GM10266 (cell line): ENCODE measurements around the gene ITPR1.

Experiments
- DNase-seq: peaks from one replicate; pipeline ENCODE4 v3.0.0; 2012; ENCODE audit errors: extremely low spot score
- TF ChIP-seq, protein P1 (sequence below): IDR thresholded peaks from 2 replicates; pipeline ENCODE4 v1.5.1; 2012; ENCODE audit warnings: mild to moderate bottlenecking, low read depth; ENCODE audit not compliant: control insufficient read depth, insufficient read depth; ENCODE audit errors: missing control alignments

The ITPR1 gene

DNA sequence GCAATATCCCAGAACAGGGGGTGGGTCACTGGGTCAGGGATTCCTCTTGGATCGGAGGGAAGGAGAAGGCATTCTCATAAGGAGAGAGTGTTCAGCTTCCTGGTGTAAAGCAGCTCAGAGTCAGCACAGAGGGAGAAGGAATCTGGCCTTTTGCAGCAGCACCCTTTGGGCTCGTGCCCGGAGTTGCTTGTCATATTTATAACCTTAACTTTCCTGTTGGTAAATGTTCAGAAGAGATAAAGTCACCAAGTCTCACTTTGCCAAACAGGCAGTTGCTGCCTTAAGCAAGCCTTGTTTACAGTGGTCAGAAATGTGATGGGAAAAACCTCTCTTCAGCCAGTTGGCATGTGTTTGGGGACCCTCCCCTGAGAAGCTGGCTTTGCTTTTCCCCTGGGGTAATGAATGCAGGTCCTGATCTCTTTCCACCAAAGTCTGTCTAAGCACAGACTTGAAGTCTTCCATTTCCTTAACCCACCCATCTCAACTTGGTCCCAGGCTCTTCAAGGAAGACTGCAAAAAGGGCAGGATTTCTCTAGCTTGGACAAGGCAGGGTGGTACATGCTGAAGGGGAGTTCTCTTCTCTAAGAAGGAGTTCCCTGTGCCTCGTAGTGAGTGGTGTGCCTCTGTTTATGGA, 279.1 kb downstream of the ITPR1 start:
- TF ChIP-seq, protein P1, sequence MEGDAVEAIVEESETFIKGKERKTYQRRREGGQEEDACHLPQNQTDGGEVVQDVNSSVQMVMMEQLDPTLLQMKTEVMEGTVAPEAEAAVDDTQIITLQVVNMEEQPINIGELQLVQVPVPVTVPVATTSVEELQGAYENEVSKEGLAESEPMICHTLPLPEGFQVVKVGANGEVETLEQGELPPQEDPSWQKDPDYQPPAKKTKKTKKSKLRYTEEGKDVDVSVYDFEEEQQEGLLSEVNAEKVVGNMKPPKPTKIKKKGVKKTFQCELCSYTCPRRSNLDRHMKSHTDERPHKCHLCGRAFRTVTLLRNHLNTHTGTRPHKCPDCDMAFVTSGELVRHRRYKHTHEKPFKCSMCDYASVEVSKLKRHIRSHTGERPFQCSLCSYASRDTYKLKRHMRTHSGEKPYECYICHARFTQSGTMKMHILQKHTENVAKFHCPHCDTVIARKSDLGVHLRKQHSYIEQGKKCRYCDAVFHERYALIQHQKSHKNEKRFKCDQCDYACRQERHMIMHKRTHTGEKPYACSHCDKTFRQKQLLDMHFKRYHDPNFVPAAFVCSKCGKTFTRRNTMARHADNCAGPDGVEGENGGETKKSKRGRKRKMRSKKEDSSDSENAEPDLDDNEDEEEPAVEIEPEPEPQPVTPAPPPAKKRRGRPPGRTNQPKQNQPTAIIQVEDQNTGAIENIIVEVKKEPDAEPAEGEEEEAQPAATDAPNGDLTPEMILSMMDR = no peak
- DNase-seq = no peak

- TF ChIP-seq, protein P1 = no peak
- no peak for DNase-seq
Measured at GRCh38 chr3:4772858-4773257, 279.7 kb downstream of the ITPR1 start.

- TF ChIP-seq, protein P1 = no peak
- no peak for DNase-seq
Measured at GRCh38 chr3:4773583-4773982, 280.4 kb downstream of the ITPR1 start.

- TF ChIP-seq, protein P1 = no peak
Measured at GRCh38 chr3:4774531-4774930, 281.4 kb downstream of the ITPR1 start.

DNA sequence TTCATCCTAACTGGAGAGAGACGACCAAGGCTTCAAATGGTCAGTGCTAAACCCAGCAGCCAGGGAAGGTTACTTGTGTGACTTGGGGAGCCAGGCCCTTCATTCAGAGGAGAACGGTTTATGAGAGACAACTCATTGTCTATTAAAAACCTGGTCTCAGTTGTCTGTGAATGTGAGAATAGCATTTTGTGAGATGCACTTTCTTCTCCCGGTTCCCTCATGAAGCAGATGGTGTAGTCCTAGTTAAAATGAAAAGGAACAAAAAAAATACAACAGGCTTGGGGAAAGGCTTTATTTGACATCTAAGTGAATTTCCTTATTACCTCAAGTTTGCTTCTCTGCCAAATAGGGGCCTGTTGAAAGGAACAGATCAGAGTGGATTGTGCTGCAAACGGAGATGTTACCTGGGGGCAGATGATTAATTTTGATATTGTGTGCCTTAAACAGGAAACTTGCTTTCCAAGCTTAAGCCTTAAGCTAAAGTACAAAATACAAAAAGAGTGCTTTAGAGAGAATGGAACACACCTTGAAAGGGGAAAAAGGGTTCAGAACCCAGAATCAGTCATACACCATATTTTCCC, 283.3 kb downstream of the ITPR1 start:
- TF ChIP-seq, protein P1 = no peak
- peak; percentile 55 for DNase-seq

More at GRCh38 chr3:4774531-4774930, 281.4 kb downstream of the ITPR1 start:
- no peak for DNase-seq

DNA sequence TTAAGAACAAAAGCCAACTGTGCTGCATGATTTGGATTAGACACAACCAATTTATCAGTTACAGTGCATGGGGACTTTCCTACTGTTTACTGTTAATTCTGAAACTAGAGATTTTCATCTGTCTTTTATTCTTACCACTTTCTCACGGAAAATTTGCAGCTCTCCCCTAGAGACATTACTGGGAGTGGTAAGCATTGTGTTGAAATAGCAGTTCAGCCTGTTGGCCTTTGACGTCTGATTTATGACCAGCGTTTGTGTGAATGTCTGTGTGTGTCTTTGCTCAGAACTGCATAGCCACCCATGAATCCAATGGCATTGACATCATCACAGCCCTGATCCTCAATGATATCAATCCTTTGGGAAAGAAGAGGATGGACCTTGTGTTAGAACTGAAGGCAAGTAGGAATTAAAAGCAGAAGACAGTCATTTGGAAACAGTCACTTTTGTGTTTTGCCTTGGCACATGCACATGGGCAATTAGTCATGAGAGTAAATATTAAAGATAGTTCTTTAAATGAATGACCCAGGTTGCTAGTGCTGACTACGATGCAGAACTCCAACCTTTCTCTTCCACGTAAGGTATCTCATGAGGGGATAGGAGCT, 283.9 kb downstream of the ITPR1 start:
- TF ChIP-seq, protein P1 = no peak
- peak; percentile 68 for DNase-seq

GRCh38 chr3:4778119-4778518, 285.0 kb downstream of the ITPR1 start:
- TF ChIP-seq, protein P1 = no peak
- DNase-seq = no peak
